ENCODE data around the gene EMX1. TPM values are rescaled to one million over a fixed set of nuclear protein-coding genes. Genes with fewer than 3 reads are reported as not detected.

EMX1 gene
- total and polyA plus RNA-seq, 2 of the 13 experiments (the other 11 are each of a cell fraction or from before 2014, with no cell fraction given): 0.62 to 4.9 TPM

DNA sequence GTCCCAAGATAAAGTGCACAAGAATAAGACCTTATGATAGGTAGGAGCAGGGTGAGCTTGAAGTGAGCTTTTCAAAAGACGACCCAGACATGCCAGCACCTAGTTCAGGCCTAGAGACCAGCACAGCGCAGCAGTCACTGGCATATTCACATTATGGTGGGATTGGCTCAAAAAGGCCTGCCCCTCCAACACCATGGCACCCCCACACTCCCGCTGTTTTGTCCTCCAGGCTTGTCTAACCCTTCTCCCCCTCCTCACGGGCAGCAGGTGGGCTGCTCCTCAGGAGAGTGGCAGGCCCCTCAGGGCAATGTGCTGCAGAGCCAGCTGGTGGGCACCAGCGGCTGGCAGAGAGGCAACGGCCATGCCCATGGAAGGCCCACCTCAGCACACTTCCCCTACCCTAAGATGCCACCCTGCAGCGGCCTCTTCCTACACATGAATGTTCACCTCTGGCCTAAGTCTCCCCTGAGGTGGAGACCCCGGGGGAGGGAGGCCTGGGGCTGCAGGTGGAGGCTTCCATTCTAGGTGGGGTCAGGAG is 25.6 kb downstream of the EMX1 start (continued):
- TF ChIP-seq PTBP1 (IDR thresholded peaks at IDR 0.05; ENCODE audit: low read depth, low read length, poor library complexity, severe bottlenecking): no peak
- TF ChIP-seq, protein P1, sequence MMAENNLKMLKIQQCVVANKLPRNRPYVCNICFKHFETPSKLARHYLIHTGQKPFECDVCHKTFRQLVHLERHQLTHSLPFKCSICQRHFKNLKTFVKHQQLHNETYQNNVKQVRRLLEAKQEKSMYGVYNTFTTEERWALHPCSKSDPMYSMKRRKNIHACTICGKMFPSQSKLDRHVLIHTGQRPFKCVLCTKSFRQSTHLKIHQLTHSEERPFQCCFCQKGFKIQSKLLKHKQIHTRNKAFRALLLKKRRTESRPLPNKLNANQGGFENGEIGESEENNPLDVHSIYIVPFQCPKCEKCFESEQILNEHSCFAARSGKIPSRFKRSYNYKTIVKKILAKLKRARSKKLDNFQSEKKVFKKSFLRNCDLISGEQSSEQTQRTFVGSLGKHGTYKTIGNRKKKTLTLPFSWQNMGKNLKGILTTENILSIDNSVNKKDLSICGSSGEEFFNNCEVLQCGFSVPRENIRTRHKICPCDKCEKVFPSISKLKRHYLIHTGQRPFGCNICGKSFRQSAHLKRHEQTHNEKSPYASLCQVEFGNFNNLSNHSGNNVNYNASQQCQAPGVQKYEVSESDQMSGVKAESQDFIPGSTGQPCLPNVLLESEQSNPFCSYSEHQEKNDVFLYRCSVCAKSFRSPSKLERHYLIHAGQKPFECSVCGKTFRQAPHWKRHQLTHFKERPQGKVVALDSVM (CRISPR knock-in tag; IDR thresholded peaks at IDR 0.05): no peak
- TF ChIP-seq, protein P2, sequence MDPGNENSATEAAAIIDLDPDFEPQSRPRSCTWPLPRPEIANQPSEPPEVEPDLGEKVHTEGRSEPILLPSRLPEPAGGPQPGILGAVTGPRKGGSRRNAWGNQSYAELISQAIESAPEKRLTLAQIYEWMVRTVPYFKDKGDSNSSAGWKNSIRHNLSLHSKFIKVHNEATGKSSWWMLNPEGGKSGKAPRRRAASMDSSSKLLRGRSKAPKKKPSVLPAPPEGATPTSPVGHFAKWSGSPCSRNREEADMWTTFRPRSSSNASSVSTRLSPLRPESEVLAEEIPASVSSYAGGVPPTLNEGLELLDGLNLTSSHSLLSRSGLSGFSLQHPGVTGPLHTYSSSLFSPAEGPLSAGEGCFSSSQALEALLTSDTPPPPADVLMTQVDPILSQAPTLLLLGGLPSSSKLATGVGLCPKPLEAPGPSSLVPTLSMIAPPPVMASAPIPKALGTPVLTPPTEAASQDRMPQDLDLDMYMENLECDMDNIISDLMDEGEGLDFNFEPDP (CRISPR knock-in tag; conservative IDR thresholded peaks at IDR 0.05): 0 out of 2 replicates have a peak, but pooled peaks have one; percentile 79
- no peak for TF ChIP-seq XBP1 (CRISPR knock-in tag; IDR thresholded peaks at IDR 0.05)
- TF ChIP-seq LCORL (IDR thresholded peaks at IDR 0.05): no peak
- TF ChIP-seq LCORL (CRISPR knock-in tag; IDR thresholded peaks at IDR 0.05): 0 out of 2 replicates have a peak, but pooled peaks have one; percentile 8
- no peak for TF ChIP-seq ZBTB7A (CRISPR knock-in tag; IDR thresholded peaks at IDR 0.05)

DNA sequence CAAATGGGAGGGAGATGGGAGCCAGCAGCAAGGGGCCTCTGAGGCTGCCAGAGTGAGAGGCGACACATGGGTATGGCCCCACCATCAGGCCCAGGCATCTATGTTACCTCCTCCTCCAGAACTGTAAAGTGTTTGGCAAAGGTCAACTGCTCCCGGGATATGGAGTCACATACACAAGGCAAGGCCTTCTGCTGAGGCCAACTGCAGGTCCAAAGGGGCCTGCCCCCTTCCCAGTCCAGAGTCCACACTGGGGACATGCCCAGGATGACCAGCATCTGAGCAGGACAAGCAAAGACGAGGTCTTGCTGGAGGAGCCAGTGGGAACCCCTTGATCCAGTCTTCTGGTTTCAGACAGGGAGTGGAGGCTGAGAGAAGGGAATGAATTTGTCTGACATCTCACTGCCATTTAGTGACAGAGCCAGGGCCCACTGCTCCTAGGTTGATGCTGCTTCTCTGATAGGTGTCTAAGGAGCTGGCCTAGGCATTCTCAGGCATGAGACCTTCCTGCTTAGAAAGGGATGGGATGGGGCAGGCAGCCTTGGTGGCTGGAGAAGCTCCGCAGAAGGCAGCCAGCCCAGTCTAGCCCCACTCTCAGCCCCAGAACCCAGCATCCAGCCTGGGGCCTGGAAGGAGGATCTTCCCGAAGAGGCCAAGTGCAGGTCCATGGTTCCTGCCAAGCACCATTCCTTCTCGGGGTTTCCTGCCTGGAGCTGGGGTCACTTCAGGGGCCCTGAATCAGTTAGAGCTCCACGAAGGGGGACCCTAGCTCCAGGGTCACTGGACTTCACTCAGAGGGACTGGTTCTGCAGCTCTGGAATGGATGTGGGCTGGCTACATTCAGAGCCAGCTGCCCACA is 26.4 kb downstream of the EMX1 start:
- Histone ChIP-seq H3K27me3 (ENCODE audit: control insufficient read depth in 1 of 2, insufficient read depth in 2 of 2, low read length in 2 of 2) (no peaks in the 10 kb centered on the region), H2AFZ (ENCODE audit: low read length) (no peak overlapping the region), H3K27ac (ENCODE audit: extremely low read length, insufficient read depth, low read length) (peak overlapping the region; percentile 26), H3K9ac (ENCODE audit: insufficient read depth, low read depth, low read length) (no peak overlapping the region), H3K9me3 (ENCODE audit: low read length) (no peaks in the 10 kb centered on the region), H3K79me2 (ENCODE audit: insufficient read depth, low read length) (no peaks in the 10 kb centered on the region), H3K4me3 (replicated peaks in 1 of 3; ENCODE audit: insufficient read depth in 1 of 3, low read depth in 2 of 3, low read length in 3 of 3) (no peak overlapping the region), H3K4me1 (ENCODE audit: insufficient read depth, low read length) (peaks cover 16% of the 10 kb centered on the region), H3K36me3 (replicated peaks in 1 of 2; ENCODE audit: control insufficient read depth in 1 of 2, insufficient read depth in 2 of 2, low read length in 2 of 2) (no peaks in the 10 kb centered on the region; a peak in 1 of 5 replicates), H4K20me1 (ENCODE audit: insufficient read depth, low read length) (peaks cover 4% of the 10 kb centered on the region; the same call in 1 of the 2 replicates), H3K4me2 (ENCODE audit: low read depth, low read length) (peak overlapping the region; percentile 47; the same call in 1 of the 2 replicates)
- intact Hi-C loops (cut with micrococcal nuclease; ENCODE audit: unreplicated experiment) (no loop called here), in situ Hi-C loops (cut with HindIII; ENCODE audit: extremely low pct_ligation_motif_present, low pct_unique_long_range_greater_than_20kb) (no loop called here)
- no TSS peak for BruUV-seq (replicated peaks)
- DNase-seq (ENCODE audit: low spot score) (peak; percentile 33), FAIRE-seq (peak; percentile 86), ATAC-seq (peak; percentile 77)
- ChIA-PET POLR2A (no interaction called here), CTCF (ENCODE audit: low intra/inter-chr PET ratio, low total read pairs) (no interaction called here)
- 71% methylated on average over 6 of the region's 7 CpGs for WGBS (ENCODE audit: low lambda C conversion rate)
- no peak for TF ChIP-seq ZNF670 (CRISPR knock-in tag; IDR thresholded peaks at IDR 0.05; ENCODE audit: borderline replicate concordance)
- TF ChIP-seq HNRNPK (IDR thresholded peaks at IDR 0.05; ENCODE audit: low read depth, low read length, poor library complexity, severe bottlenecking): no peak
- TF ChIP-seq, protein P3, sequence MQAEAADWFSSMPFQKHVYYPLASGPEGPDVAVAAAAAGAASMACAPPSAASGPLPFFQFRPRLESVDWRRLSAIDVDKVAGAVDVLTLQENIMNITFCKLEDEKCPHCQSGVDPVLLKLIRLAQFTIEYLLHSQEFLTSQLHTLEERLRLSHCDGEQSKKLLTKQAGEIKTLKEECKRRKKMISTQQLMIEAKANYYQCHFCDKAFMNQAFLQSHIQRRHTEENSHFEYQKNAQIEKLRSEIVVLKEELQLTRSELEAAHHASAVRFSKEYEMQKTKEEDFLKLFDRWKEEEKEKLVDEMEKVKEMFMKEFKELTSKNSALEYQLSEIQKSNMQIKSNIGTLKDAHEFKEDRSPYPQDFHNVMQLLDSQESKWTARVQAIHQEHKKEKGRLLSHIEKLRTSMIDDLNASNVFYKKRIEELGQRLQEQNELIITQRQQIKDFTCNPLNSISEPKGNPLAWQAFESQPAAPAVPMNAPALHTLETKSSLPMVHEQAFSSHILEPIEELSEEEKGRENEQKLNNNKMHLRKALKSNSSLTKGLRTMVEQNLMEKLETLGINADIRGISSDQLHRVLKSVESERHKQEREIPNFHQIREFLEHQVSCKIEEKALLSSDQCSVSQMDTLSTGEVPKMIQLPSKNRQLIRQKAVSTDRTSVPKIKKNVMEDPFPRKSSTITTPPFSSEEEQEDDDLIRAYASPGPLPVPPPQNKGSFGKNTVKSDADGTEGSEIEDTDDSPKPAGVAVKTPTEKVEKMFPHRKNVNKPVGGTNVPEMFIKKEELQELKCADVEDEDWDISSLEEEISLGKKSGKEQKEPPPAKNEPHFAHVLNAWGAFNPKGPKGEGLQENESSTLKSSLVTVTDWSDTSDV (CRISPR knock-in tag; IDR thresholded peaks at IDR 0.05): no peak
- TF ChIP-seq ZSCAN31 (CRISPR knock-in tag; IDR thresholded peaks at IDR 0.05; ENCODE audit: low read depth): 0 out of 2 replicates have a peak, but pooled peaks have one; percentile 36
- TF ChIP-seq PHB2 (IDR thresholded peaks at IDR 0.05; ENCODE audit: partially characterized antibody): no peak
- TF ChIP-seq, protein P4, sequence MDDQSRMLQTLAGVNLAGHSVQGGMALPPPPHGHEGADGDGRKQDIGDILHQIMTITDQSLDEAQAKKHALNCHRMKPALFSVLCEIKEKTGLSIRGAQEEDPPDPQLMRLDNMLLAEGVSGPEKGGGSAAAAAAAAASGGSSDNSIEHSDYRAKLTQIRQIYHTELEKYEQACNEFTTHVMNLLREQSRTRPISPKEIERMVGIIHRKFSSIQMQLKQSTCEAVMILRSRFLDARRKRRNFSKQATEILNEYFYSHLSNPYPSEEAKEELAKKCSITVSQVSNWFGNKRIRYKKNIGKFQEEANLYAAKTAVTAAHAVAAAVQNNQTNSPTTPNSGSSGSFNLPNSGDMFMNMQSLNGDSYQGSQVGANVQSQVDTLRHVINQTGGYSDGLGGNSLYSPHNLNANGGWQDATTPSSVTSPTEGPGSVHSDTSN (CRISPR knock-in tag; IDR thresholded peaks at IDR 0.05; ENCODE audit: borderline replicate concordance): no peak

Data from HepG2 (cell line).